H9 (cell line): ENCODE measurements around the gene CNGB1. TPM values are rescaled to one million over a fixed set of nuclear protein-coding genes. Genes with fewer than 3 reads are reported as not detected.

Experiments
- DNase-seq: peaks from one replicate; pipeline ENCODE4 v3.0.0-alpha.2; 2017
- H2AFZ ChIP-seq: one replicate; pipeline ENCODE4 v1.6.1; 2013; ENCODE audit warnings: mild to moderate bottlenecking, low read length, control low read depth, moderate library complexity
- H2AK5ac ChIP-seq: 2 replicates; pipeline ENCODE4 v1.6.1; 2013; ENCODE audit warnings: low read length, control low read depth, mixed read lengths; ENCODE audit not compliant: insufficient read length
- H2BK120ac ChIP-seq: one replicate; pipeline ENCODE4 v1.6.1; 2013; ENCODE audit warnings: low read depth, mild to moderate bottlenecking, low read length, control low read depth, inconsistent platforms; ENCODE audit not compliant: poor library complexity, severe bottlenecking
- H2BK12ac ChIP-seq: 2 replicates; pipeline ENCODE4 v1.6.1; 2013; ENCODE audit warnings: low read length, control low read depth, mixed read lengths, low read depth; ENCODE audit not compliant: insufficient read length
- H2BK15ac ChIP-seq: 2 replicates; pipeline ENCODE4 v1.6.1; 2013; ENCODE audit warnings: low read depth, low read length, control low read depth
- H2BK20ac ChIP-seq: one replicate; pipeline ENCODE4 v1.6.1; 2013; ENCODE audit warnings: low read depth, mild to moderate bottlenecking, low read length, control low read depth, inconsistent platforms; ENCODE audit not compliant: poor library complexity, severe bottlenecking
- H2BK5ac ChIP-seq: 2 replicates; pipeline ENCODE4 v1.6.1; 2013; ENCODE audit warnings: low read length, control low read depth, mixed read lengths; ENCODE audit not compliant: insufficient read length
- H3K14ac ChIP-seq: 2 replicates; pipeline ENCODE4 v1.6.1; 2013; ENCODE audit warnings: low read length, control low read depth; ENCODE audit not compliant: insufficient read depth
- H3K18ac ChIP-seq: 2 replicates; pipeline ENCODE4 v1.6.1; 2013; ENCODE audit warnings: low read depth, mild to moderate bottlenecking, mixed read lengths, low read length, control low read depth; ENCODE audit not compliant: insufficient read length
- H3K23ac ChIP-seq: 2 replicates; pipeline ENCODE4 v1.6.1; 2013; ENCODE audit warnings: low read length, control low read depth, mixed read lengths, low read depth; ENCODE audit not compliant: insufficient read length
- H3K23me2 ChIP-seq: 2 replicates; pipeline ENCODE4 v1.6.1; 2013; ENCODE audit warnings: low read depth, mild to moderate bottlenecking, mixed read lengths, low read length, control low read depth; ENCODE audit not compliant: insufficient read length, poor library complexity, severe bottlenecking
- H3K27ac ChIP-seq: 2 replicates; pipeline ENCODE4 v1.5.1; 2013; ENCODE audit warnings: low read length, control low read depth, mixed read lengths, low read depth; ENCODE audit not compliant: insufficient read length
- H3K27me3 ChIP-seq: 2 replicates; pipeline ENCODE4 v1.6.1; 2013; ENCODE audit warnings: low read length, control low read depth, inconsistent platforms; ENCODE audit not compliant: insufficient read depth
- H3K4ac ChIP-seq: 2 replicates; pipeline ENCODE4 v1.6.1; 2013; ENCODE audit warnings: low read depth, mild to moderate bottlenecking, control low read depth, inconsistent platforms, low read length, moderate library complexity
- H3K4me1 ChIP-seq: 2 replicates; pipeline ENCODE4 v1.6.1; 2013; ENCODE audit warnings: low read length, control low read depth, inconsistent platforms; ENCODE audit not compliant: insufficient read depth
- H3K4me2 ChIP-seq: 2 replicates; pipeline ENCODE4 v1.6.1; 2013; ENCODE audit warnings: low read length, control low read depth, mixed read lengths; ENCODE audit not compliant: insufficient read length, insufficient read depth
- H3K56ac ChIP-seq: 2 replicates; pipeline ENCODE4 v1.6.1; 2013; ENCODE audit warnings: low read depth, mild to moderate bottlenecking, mixed read lengths, low read length, control low read depth; ENCODE audit not compliant: insufficient read length
- H3K79me1 ChIP-seq: 2 replicates; pipeline ENCODE4 v1.6.1; 2013; ENCODE audit warnings: low read depth, mild to moderate bottlenecking, moderate library complexity, low read length, control low read depth, inconsistent platforms; ENCODE audit not compliant: insufficient read depth, poor library complexity, severe bottlenecking
- H3K79me2 ChIP-seq: 2 replicates; pipeline ENCODE4 v1.6.1; 2013; ENCODE audit warnings: low read length, control low read depth, inconsistent platforms; ENCODE audit not compliant: insufficient read depth
- H3K9ac ChIP-seq: 2 replicates; pipeline ENCODE4 v1.6.1; 2013; ENCODE audit warnings: low read length, control low read depth, mixed read lengths; ENCODE audit not compliant: insufficient read length; ENCODE audit errors: extremely low read depth
- H3K9me3 ChIP-seq: one replicate; pipeline ENCODE4 v1.6.1; 2013; ENCODE audit warnings: low read depth, low read length, inconsistent platforms; ENCODE audit not compliant: control insufficient read depth
- H3T11ph ChIP-seq: one replicate; pipeline ENCODE4 v1.6.1; 2013; ENCODE audit warnings: mild to moderate bottlenecking, low read length, control low read depth, inconsistent platforms
- H4K20me1 ChIP-seq: one replicate; pipeline ENCODE4 v1.6.1; 2013; ENCODE audit not compliant: control insufficient read depth, insufficient read length, insufficient read depth
- H4K5ac ChIP-seq: 2 replicates; pipeline ENCODE4 v1.6.1; 2013; ENCODE audit warnings: low read depth, mild to moderate bottlenecking, mixed read lengths, low read length, control low read depth; ENCODE audit not compliant: insufficient read length
- H4K8ac ChIP-seq: replicated peaks from 2 replicates; pipeline ENCODE4 v1.6.1; 2013; ENCODE audit warnings: low read length, control low read depth, mixed read lengths, low read depth; ENCODE audit not compliant: insufficient read length
- H4K91ac ChIP-seq: 2 replicates; pipeline ENCODE4 v1.6.1; 2013; ENCODE audit warnings: low read depth, mild to moderate bottlenecking, moderate library complexity, mixed read lengths, low read length, control low read depth; ENCODE audit not compliant: insufficient read length
- H3K27ac Mint-ChIP-seq, 3 experiments: 2 replicates in 2 of 3; 3 replicates in 1 of 3; pipeline ENCODE4 v1.8.0; 2020 to 2021; ENCODE audit warnings: mixed read lengths in 3 of 3, mild to moderate bottlenecking in 1 of 3, moderate library complexity in 1 of 3
- H3K27me3 Mint-ChIP-seq: 2 replicates; pipeline ENCODE4 v1.8.0; 2021; ENCODE audit warnings: low read depth, mild to moderate bottlenecking, moderate library complexity, mixed read lengths
- H3K36me3 Mint-ChIP-seq, 3 experiments: 2 replicates in 2 of 3; 3 replicates in 1 of 3; pipeline ENCODE4 v1.8.0; 2020 to 2021; ENCODE audit warnings: low read depth in 3 of 3, mixed read lengths in 3 of 3; ENCODE audit not compliant: insufficient read depth in 1 of 3
- H3K4me1 Mint-ChIP-seq, 2 experiments: 2 replicates each; pipeline ENCODE4 v1.8.0; 2020; ENCODE audit warnings: mixed read lengths in 2 of 2
- H3K4me3 Mint-ChIP-seq, 2 experiments: 2 replicates in 1 of 2; 3 replicates in 1 of 2; pipeline ENCODE4 v1.8.0; 2020 to 2021; ENCODE audit warnings: mild to moderate bottlenecking in 2 of 2, mixed read lengths in 2 of 2, moderate library complexity in 1 of 2
- H3K9me3 Mint-ChIP-seq, 2 experiments: 2 replicates in 1 of 2; 3 replicates in 1 of 2; pipeline ENCODE4 v1.8.0; 2020; ENCODE audit warnings: mild to moderate bottlenecking in 2 of 2, mixed read lengths in 2 of 2, moderate library complexity in 1 of 2
- WGBS: extraction: QIAGEN DNeasy Blood & Tissue Kit; methylation state at CpG from one replicate; pipeline ENCODE4 v1.1.7; 2013; ENCODE audit warnings: missing lambda C conversion rate, low lambda C conversion rate, mixed read lengths; ENCODE audit not compliant: insufficient read length; ENCODE audit errors: extremely low coverage; 5-methylcytosine and 5-hydroxymethylcytosine counted together
- total RNA-seq: library from RNA; stranded (reverse); gene quantifications from 2 replicates; pipeline ENCODE4 v1.2.1, GENCODE V29; 2021
- TF ChIP-seq, protein P1 (sequence below): fragments of 200-600 bp; sonication (generic); conservative IDR thresholded peaks from 3 replicates; pipeline ENCODE4 v1.8.0; 2021; ENCODE audit warnings: antibody characterized with exemption, mild to moderate bottlenecking

CNGB1 gene
- total RNA-seq, 1 experiment from 2014 or later, result not detected

DNA sequence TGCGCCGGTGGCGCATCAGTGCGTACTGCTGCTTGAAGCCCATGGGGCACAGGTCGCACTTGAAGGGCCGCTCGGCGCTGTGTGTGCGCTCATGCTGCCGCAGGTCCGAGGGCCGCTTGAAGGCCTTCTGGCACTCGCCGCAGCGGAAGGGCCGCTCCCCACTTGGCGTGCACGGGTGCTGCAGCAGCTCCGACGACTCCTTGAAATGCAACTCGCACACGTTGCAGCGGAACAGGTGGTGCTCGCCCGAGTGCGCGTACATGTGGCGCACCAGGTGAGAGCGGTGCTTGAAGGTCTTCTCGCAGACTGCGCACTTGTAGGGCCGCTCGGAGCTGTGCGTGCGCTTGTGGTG is 26.2 kb upstream of the CNGB1 start:
- Histone ChIP-seq H3K79me1 (no peaks in the 10 kb centered on the region), H4K8ac (no peak overlapping the region), H2BK5ac (no peak overlapping the region), H4K5ac (no peak overlapping the region), H3K9ac (no peak overlapping the region), H3K14ac (no peak overlapping the region), H3K18ac (no peak overlapping the region), H2AK5ac (no peak overlapping the region), H2BK20ac (no peak overlapping the region), H3K4me1 (peaks cover 2% of the 10 kb centered on the region; the same call in 1 of the 2 replicates), H3K4ac (no peak overlapping the region), H3K56ac (no peak overlapping the region), H3K27me3 (no peaks in the 10 kb centered on the region), H2BK15ac (no peak overlapping the region), H3K9me3 (no peaks in the 10 kb centered on the region), H3K79me2 (no peaks in the 10 kb centered on the region; the same call in 1 of the 2 replicates), H3K27ac (no peak overlapping the region), H3K23ac (no peak overlapping the region), H4K20me1 (no peaks in the 10 kb centered on the region), H3K23me2 (peaks cover 8% of the 10 kb centered on the region), H3K4me2 (no peak overlapping the region), H2BK12ac (no peak overlapping the region), H3T11ph (no peak overlapping the region), H2AFZ (no peak overlapping the region), H2BK120ac (no peak overlapping the region), H4K91ac (no peak overlapping the region)
- no peaks in the 10 kb centered on the region; the same call in 1 of the 2 replicates for H3K27me3 Mint-ChIP-seq
- H3K36me3 Mint-ChIP-seq, result peaks cover 4 to 15% (median 12%) of the 10 kb centered on the region in 3 experiments; a peak in 6 of 7 replicates
- no peak overlapping the region for H3K4me3 Mint-ChIP-seq
- WGBS, result no CpG with 5 or more reads among the region's 35 CpGs
- peaks cover 23 to 25% of the 10 kb centered on the region in 2 experiments for H3K4me1 Mint-ChIP-seq
- no peak for DNase-seq
- H3K9me3 Mint-ChIP-seq, result no peaks in the 10 kb centered on the region
- no peak overlapping the region for H3K27ac Mint-ChIP-seq
- TF ChIP-seq, protein P1, sequence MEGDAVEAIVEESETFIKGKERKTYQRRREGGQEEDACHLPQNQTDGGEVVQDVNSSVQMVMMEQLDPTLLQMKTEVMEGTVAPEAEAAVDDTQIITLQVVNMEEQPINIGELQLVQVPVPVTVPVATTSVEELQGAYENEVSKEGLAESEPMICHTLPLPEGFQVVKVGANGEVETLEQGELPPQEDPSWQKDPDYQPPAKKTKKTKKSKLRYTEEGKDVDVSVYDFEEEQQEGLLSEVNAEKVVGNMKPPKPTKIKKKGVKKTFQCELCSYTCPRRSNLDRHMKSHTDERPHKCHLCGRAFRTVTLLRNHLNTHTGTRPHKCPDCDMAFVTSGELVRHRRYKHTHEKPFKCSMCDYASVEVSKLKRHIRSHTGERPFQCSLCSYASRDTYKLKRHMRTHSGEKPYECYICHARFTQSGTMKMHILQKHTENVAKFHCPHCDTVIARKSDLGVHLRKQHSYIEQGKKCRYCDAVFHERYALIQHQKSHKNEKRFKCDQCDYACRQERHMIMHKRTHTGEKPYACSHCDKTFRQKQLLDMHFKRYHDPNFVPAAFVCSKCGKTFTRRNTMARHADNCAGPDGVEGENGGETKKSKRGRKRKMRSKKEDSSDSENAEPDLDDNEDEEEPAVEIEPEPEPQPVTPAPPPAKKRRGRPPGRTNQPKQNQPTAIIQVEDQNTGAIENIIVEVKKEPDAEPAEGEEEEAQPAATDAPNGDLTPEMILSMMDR, result no peak
